Caco-2 (cell line): ENCODE data around the gene SLC18A3. TPM values are rescaled to one million over a fixed set of nuclear protein-coding genes. Genes with fewer than 3 reads are reported as not detected.

ENCODE experiments used
- BruUV-seq: library from RNA; stranded (reverse); fragments of 400-500 nt; replicated peaks from 2 replicates; lab custom pipeline; 2021; lab: Mats Ljungman, UMichigan
- CTCF ChIA-PET: fragments of 300-600 bp; sonication (Branson Sonifier 250); formaldehyde crosslinking; loops from one replicate; lab custom pipeline; 2022; ENCODE audit warnings: antibody characterized with exemption; lab: Charles Lee
- POLR2A ChIA-PET: fragments of 300-600 bp; sonication (Branson Sonifier 250); formaldehyde crosslinking; loops from one replicate; lab custom pipeline; 2022; ENCODE audit warnings: antibody characterized with exemption; lab: Charles Lee
- DNase-seq, 2 experiments: peaks; one replicate each; pipeline versions ENCODE4 v3.0.0 to v3.0.0-alpha.2; 2020 to 2022
- H3K27me3 ChIP-seq: replicated peaks from 2 replicates; pipeline ENCODE4 v1.6.0; 2011; ENCODE audit warnings: low read length; ENCODE audit not compliant: control insufficient read depth, insufficient read depth
- H3K36me3 ChIP-seq: 2 replicates; pipeline ENCODE4 v1.5.1; 2011; ENCODE audit warnings: low read length; ENCODE audit not compliant: control insufficient read depth, insufficient read depth
- H3K4me1 ChIP-seq: fragments of 250-450 bp; sonication (Bioruptor Pico); 2 replicates; pipeline ENCODE4 v1.5.1; 2020; ENCODE audit warnings: mild to moderate bottlenecking
- H3K4me3 ChIP-seq: 2 replicates; pipeline ENCODE4 v1.5.1; 2011; ENCODE audit warnings: low read depth, mild to moderate bottlenecking, control low read depth, low read length
- H3K9me3 ChIP-seq: fragments of 250-450 bp; sonication (Bioruptor Pico); 2 replicates; pipeline ENCODE4 v1.5.1; 2020; ENCODE audit warnings: mild to moderate bottlenecking, moderate library complexity
- H3K27ac Mint-ChIP-seq: one replicate; pipeline ENCODE4 v1.8.0; 2022; ENCODE audit warnings: mixed read lengths; ENCODE audit not compliant: unreplicated experiment
- H3K27me3 Mint-ChIP-seq: one replicate; pipeline ENCODE4 v1.8.0; 2022; ENCODE audit warnings: mixed read lengths; ENCODE audit not compliant: insufficient read depth, unreplicated experiment
- H3K36me3 Mint-ChIP-seq: one replicate; pipeline ENCODE4 v1.8.0; 2022; ENCODE audit warnings: mild to moderate bottlenecking, mixed read lengths; ENCODE audit not compliant: insufficient read depth, unreplicated experiment
- H3K4me1 Mint-ChIP-seq: one replicate; pipeline ENCODE4 v1.8.0; 2022; ENCODE audit warnings: low read depth, mixed read lengths; ENCODE audit not compliant: unreplicated experiment
- H3K4me3 Mint-ChIP-seq: one replicate; pipeline ENCODE4 v1.8.0; 2022; ENCODE audit warnings: mild to moderate bottlenecking, moderate library complexity, mixed read lengths; ENCODE audit not compliant: unreplicated experiment
- H3K9me3 Mint-ChIP-seq: one replicate; pipeline ENCODE4 v1.8.0; 2022; ENCODE audit warnings: mixed read lengths; ENCODE audit not compliant: unreplicated experiment
- intact Hi-C: fragments of 100-400 bp; cut with micrococcal nuclease; formaldehyde crosslinking; loops from one replicate; pipeline ENCODE4 v1.10.0; 2022; ENCODE audit not compliant: unreplicated experiment
- total RNA-seq: library from RNA; stranded (reverse); gene quantifications from 2 replicates; pipeline ENCODE4 v1.2.3, GENCODE V29; 2022
- TF ChIP-seq, protein P1 (sequence below), 2 experiments: fragments of 200-600 bp in 1 of 2; IDR thresholded peaks; 1 replicate in 1 of 2; 2 replicates in 1 of 2; pipeline versions ENCODE4 v1.5.1 to v1.8.0; 2011 to 2022; ENCODE audit warnings: antibody characterized with exemption in 1 of 2, control low read depth in 1 of 2, inconsistent platforms in 1 of 2, low read depth in 1 of 2, low read length in 1 of 2, mild to moderate bottlenecking in 1 of 2, moderate library complexity in 1 of 2; ENCODE audit not compliant: insufficient read depth in 1 of 2, severe bottlenecking in 1 of 2, unreplicated experiment in 1 of 2

Gene SLC18A3
- total RNA-seq, 1 experiment from 2014 or later, result not detected

DNA sequence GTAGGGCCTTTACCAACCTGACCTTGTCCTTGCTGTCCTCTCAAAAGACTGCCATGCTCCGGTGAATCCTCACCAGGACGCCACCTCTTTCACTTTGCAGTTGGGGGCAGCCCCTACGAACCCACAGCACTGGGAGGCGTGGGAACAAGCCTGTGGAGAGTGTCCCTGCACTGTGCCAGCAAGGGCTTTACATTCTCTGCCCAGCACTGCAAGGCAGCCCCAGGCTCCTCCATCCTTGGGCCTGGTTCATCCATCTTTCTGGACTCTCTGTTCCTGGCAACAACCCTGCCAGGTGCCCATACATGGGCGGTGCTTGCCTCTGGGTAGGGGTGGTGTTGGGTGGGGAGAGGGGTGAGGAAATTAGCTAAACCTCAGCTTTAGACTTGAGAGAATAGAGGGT, 5.1 kb downstream of the SLC18A3 start:
- H3K36me3 Mint-ChIP-seq, result no peaks in the 10 kb centered on the region
- no TSS peak for BruUV-seq
- peaks cover 10% of the 10 kb centered on the region; the same call in 1 of the 2 replicates for H3K9me3 ChIP-seq
- no peaks in the 10 kb centered on the region for H3K4me1 ChIP-seq
- no peaks in the 10 kb centered on the region for H3K36me3 ChIP-seq
- ChIA-PET CTCF (no interaction called here), POLR2A (no interaction called here)
- no peaks in the 10 kb centered on the region for H3K4me1 Mint-ChIP-seq
- no peaks in the 10 kb centered on the region; the same call in 1 of the 2 replicates for H3K27me3 ChIP-seq
- intact Hi-C loops, result no loop called here
- H3K4me3 Mint-ChIP-seq, result no peak overlapping the region
- DNase-seq, result no peak
- no peak overlapping the region for H3K4me3 ChIP-seq
- no peaks in the 10 kb centered on the region for H3K9me3 Mint-ChIP-seq
- TF ChIP-seq, protein P1, sequence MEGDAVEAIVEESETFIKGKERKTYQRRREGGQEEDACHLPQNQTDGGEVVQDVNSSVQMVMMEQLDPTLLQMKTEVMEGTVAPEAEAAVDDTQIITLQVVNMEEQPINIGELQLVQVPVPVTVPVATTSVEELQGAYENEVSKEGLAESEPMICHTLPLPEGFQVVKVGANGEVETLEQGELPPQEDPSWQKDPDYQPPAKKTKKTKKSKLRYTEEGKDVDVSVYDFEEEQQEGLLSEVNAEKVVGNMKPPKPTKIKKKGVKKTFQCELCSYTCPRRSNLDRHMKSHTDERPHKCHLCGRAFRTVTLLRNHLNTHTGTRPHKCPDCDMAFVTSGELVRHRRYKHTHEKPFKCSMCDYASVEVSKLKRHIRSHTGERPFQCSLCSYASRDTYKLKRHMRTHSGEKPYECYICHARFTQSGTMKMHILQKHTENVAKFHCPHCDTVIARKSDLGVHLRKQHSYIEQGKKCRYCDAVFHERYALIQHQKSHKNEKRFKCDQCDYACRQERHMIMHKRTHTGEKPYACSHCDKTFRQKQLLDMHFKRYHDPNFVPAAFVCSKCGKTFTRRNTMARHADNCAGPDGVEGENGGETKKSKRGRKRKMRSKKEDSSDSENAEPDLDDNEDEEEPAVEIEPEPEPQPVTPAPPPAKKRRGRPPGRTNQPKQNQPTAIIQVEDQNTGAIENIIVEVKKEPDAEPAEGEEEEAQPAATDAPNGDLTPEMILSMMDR (IDR thresholded peaks at IDR 0.05; ENCODE audit: insufficient read depth in 1 of 2, low read depth in 1 of 2, low read length in 1 of 2, severe bottlenecking in 1 of 2, unreplicated experiment in 1 of 2), result no peak
- H3K27ac Mint-ChIP-seq, result no peak overlapping the region
- peaks cover 28% of the 10 kb centered on the region for H3K27me3 Mint-ChIP-seq

DNA sequence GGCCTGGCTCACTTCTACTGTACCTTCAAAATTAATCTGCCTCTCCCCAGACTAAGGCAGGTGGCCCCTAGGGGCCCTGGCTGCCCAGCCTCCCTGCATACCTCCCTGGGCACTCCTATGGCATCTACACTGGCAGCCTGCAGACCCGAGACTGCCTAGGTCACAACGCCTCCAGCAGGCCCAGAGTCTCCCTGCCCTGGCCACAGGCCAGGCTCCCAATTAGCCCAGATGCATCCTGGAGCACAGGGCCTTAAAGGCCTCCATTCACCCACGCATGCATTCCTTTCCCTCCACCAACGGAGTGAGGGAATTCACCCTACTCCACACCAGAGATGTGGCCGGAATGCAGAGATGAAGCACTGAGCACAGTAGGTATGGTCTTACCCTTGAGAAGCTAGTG, 5.6 kb downstream of the SLC18A3 start:
- H3K9me3 Mint-ChIP-seq, result no peaks in the 10 kb centered on the region
- no peak overlapping the region for H3K4me3 Mint-ChIP-seq
- H3K9me3 ChIP-seq, result peaks cover 7% of the 10 kb centered on the region; the same call in 1 of the 2 replicates
- H3K27me3 ChIP-seq, result no peaks in the 10 kb centered on the region; the same call in 1 of the 2 replicates
- no peaks in the 10 kb centered on the region for H3K36me3 ChIP-seq
- H3K4me1 Mint-ChIP-seq, result no peaks in the 10 kb centered on the region
- peak in 1 of 2 experiments; percentile 21 for DNase-seq
- ChIA-PET POLR2A (no interaction called here), CTCF (no interaction called here)
- H3K27me3 Mint-ChIP-seq, result peaks cover 28% of the 10 kb centered on the region
- no TSS peak for BruUV-seq
- TF ChIP-seq, protein P1 (IDR thresholded peaks at IDR 0.05; ENCODE audit: insufficient read depth in 1 of 2, low read depth in 1 of 2, low read length in 1 of 2, severe bottlenecking in 1 of 2, unreplicated experiment in 1 of 2), result no peak
- H3K4me3 ChIP-seq, result no peak overlapping the region
- intact Hi-C loops, result loop anchor here (2.0 kb wide), 1 partner anchor 21 kb away; no protein-coding TSS in a partner anchor
- H3K36me3 Mint-ChIP-seq, result no peaks in the 10 kb centered on the region
- no peaks in the 10 kb centered on the region for H3K4me1 ChIP-seq
- no peak overlapping the region for H3K27ac Mint-ChIP-seq

DNA sequence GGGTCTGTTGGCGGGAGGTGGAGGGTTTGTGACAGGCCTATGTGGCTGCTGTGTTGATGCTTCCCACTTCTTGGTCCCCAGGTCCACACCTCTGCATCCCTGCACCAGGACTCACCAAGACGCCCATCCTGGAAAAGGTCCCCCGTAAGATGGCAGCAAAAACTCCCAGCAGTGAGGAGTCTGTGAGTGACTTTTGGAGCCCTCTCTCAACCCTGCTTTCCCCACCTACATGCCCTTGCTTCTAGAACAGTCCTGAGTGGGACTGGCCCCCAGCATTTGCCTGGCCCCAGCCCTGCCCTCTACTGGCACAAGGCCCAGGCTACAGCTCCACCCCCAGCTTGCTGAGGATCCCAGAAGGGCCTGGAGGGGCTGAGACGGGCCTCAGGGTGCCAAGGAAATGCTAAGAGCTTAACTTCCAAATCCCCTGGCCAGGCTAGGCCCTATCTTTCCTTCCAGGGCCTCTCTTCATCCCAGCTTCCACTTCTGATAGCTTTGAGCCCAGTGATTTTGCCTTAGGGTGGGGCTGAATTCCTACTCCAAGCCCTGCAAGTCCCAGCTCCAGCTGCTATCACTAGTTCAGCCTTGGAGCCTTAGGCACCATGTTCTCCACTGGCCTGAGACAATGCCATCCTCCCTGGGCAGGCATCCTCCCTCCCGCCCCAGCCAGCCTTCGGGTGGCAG, 6.5 kb downstream of the SLC18A3 start:
- no TSS peak for BruUV-seq
- TF ChIP-seq, protein P1 (IDR thresholded peaks at IDR 0.05; ENCODE audit: insufficient read depth in 1 of 2, low read depth in 1 of 2, low read length in 1 of 2, severe bottlenecking in 1 of 2, unreplicated experiment in 1 of 2), result peak in 1 of 2 experiments; percentile 22
- peak in 1 of 2 experiments; percentile 40 for DNase-seq
- Mint-ChIP-seq H3K27me3 (peaks cover 28% of the 10 kb centered on the region), H3K27ac (no peak overlapping the region), H3K36me3 (no peaks in the 10 kb centered on the region), H3K4me3 (no peak overlapping the region), H3K9me3 (no peaks in the 10 kb centered on the region), H3K4me1 (no peaks in the 10 kb centered on the region)
- no peak overlapping the region for H3K4me3 ChIP-seq
- ChIA-PET CTCF (interaction anchor here (0.6 kb wide), 1 partner anchor 179 kb away, joined by 3 read pairs; no protein-coding TSS in a partner anchor), POLR2A (no interaction called here)
- intact Hi-C loops, result loop anchor here (2.0 kb wide), 1 partner anchor 22 kb away; no protein-coding TSS in a partner anchor
- no peaks in the 10 kb centered on the region for H3K36me3 ChIP-seq
- no peaks in the 10 kb centered on the region; the same call in 1 of the 2 replicates for H3K27me3 ChIP-seq
- H3K4me1 ChIP-seq, result no peaks in the 10 kb centered on the region
- H3K9me3 ChIP-seq, result no peaks in the 10 kb centered on the region; the same call in 1 of the 2 replicates
